RPMI7951 (cell line): ENCODE results near the gene NACA2. TPM values are rescaled to one million over a fixed set of nuclear protein-coding genes. Genes with fewer than 3 reads are reported as not detected.
"Not testable (repeated sequence)": the region's sequence is repeated elsewhere in the genome, so short reads cannot be mapped to it uniquely, and the experiment has no call there.

ENCODE experiments used
- DNase-seq: peaks from one replicate; pipeline ENCODE4 v3.0.0-alpha.2; 2012; ENCODE audit warnings: low read depth
- total RNA-seq: library from RNA; depleted of rRNA; stranded (reverse); fragments of >200 nt; shearing (Covaris generic); gene quantifications from 2 replicates; pipeline ENCODE4 v1.2.3, GENCODE V29; 2014; rRNA removed

NACA2 gene
- not detected in 2 replicates for total RNA-seq

DNA sequence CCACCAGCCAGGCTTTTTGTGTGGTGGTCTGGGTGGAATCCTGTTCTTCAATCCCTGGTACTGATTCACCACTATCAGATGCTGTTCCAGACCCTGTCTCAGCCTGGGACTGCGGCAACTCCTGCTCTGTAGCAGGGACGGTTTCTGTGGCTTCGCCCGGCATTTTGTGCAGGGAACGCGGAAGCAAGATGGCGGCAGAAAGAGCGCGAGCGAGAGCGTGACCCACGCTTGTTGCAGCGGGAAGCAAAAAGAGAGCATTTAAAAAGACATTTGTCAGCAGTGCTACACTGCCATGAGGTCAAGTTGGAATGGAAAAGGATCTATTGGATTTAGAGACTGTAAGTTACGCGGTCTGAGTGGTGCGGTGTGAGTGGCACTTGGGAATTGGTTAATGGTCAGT, at the start of gene NACA2:
NACA2 (minus strand) TSS at position 202 of the 400 bp plus-strand sequence; CDS start at position 163, 39 bp downstream.
- no peak for DNase-seq

DNA sequence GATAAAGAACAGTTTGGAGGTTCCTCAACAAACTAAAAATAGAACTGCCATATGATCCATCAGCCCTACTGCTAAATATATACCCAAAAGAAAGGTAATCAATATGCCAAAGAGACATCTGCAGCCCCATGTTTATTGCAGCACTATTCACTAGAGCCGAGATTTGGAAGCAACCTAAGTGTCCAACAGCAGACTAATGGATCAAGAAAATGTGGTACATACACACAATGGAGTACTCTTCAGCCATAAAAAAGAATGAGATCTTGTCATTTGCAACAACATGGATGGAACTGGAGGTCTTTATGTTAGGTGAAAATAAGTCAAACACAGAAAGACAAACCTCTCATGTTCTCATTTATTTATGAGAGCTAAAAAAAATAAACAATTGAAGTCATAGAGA, 48.8 kb upstream of the NACA2 start:
- no peak for DNase-seq

DNA sequence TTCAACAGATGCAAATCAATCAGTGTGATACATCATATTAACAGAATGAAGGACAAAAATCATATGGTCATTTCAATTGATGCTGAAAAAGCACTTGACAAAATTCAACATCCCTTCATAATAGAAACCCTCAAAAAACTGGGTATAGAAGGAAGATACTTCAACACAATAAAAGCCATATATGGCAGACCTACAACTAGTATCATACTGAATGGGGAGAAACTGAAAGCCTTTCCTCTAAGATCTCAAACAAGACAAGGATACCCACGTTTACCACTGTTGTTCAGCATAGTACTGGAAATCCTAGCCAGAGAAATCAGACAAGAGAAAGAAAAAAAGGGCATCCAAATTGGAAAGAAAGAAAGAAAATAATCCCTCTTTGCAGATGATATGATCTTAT, 47.1 kb upstream of the NACA2 start:
- no peak for DNase-seq

DNA sequence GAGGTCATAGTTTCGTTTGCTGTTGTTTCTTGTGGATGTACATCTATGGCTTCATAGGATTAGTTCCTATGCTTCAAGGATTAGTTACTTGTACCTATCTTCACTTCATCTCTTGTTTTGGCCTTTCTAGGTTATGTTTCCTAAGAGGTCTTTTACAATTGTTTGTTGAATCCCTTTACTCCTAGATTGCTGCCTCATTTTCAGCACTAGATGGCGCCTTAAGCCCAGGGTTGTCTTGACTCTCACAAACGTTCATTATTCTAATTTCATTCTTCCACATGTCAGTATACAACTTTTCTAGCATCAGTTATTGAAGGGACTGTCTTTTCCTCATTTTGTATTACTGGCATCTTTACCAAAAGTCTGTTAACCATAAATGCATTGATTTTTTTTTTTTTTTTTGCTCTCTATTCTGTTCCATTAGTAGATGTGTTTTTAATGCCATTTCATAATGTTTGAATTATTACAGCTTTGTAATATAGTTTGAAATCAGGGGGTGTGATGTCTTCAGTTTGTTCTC, 45.0 kb upstream of the NACA2 start:
- peak; percentile 52 for DNase-seq

DNA sequence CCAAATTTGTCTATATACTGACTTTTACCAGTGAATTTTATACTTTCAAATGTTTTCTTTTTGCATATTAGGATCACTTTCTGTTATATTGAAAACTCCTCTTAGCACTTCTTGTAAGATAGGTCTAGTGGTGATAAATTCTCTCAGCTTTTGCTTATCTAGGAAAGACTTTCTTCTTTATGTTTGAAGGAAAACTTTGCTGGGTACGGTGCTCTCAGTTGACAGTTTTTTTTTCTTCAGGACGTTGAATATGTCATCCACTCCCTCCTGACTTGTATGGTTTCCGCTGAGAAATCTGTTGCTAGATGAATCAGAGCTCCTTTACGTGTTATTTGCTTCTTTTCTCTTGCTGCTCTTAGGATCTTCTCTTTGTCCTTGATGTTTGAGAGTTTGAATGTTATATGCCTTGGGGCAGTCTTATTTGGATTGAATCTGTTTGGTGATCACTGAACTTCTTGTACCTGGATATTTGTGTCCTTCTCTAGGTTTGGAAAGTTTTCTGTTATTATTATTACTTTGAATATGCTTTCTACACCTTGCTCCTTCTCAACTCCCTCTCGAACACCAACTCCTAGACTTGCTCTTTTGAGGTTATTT, 44.0 kb upstream of the NACA2 start:
- DNase-seq, result peak; percentile 5

DNA sequence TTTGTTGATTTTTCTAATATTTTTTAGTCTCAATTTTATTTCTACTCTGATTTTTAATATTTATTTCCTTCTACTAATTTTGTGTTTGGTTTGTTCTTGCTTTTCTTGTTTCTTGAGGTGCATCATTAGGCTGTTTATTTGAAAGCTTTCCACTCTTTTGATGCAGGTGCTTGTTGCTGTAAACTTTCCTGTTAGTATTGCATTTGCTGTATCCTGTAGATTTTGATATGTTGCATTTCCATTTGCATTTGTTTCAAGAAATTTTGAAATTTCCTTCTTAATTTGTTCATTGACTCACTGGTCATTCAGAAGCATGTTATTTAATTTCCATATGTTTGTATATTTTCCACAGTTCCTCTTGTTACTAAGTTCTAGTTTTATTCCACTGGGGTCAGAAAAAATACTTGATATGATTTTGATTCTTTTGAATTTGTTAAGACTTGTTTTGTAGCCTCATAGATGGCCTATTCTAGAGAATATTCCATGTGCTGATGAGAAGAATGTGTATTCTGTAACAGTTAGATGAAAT, 43.1 kb upstream of the NACA2 start:
- no peak for DNase-seq

DNA sequence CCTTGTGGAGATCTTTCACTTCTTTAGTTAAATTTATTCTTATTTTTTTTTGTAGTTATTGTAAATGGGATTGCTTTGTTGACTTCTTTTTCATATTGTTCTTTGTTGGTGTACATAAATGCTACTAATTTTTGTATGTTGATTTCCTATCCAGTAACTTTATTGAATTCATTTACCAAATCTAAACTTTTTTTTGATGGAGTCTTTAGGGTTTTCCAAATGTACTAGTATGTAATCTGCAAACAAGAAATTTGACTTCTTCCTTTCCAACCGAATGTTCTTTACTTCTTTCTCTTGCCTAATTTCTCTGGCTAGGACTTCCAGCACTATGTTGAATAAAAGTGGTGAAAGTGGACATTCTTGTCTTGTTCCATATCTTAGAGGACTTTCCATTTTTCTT, 41.8 kb upstream of the NACA2 start:
- DNase-seq, result no peak

DNA sequence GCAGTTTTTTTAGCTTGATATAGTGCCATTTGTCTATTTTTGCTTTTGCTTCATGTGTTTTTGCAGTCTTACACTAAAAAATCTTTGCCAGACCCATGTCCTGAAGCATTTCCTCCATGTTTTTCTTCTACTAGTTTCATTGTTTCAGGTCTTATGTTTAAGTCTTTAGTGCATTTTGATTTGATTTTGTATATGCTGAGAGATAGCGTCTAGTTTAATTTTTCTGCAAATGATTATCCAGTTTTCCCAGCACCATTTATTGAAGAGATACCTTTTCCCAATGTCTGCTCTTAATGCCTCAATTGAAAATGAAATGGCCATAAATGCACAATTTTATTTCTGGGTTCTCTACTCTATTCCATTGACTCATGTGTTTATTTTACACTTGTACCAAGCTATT, 40.8 kb upstream of the NACA2 start:
- DNase-seq, result no peak

DNA sequence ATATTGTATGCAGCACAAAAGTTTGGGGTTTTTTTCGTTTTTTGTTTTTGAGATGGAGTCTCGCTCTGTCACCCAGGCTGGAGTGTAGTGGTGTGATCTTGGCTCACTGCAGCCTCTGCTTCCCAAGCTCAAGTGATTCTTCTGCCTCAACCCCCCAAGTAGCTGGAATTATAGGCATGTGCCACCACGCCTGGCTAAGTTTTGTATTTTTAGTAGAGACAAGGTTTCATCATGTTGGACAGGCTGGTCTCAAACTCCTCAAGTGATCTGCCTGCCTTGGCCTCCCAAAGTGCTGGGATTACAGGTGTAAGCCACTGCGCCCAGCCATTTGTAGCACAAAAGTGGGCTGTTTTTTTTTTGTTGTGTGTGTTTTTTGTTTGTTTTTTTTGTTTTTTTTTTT, 37.1 kb upstream of the NACA2 start:
- DNase-seq, result not testable (repeated sequence)

DNA sequence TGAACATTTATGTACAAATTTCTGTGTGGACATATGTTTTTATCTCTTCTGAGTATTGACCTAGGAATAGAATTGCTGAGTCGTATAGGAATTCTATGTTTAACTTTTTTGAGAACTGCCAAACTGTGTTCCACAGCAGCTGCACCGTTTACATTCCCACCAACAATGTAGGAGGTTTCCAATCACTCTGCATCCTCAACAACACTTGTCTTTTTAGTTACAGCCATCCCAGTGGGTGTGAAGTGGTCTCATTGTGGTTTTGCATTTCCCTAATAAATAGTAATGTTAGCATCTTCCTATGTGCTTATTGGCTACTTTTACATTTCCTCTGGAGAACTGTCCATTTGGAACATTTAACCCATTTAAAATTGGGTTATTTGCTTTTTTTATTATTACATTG, 36.6 kb upstream of the NACA2 start:
- DNase-seq, result no peak

DNA sequence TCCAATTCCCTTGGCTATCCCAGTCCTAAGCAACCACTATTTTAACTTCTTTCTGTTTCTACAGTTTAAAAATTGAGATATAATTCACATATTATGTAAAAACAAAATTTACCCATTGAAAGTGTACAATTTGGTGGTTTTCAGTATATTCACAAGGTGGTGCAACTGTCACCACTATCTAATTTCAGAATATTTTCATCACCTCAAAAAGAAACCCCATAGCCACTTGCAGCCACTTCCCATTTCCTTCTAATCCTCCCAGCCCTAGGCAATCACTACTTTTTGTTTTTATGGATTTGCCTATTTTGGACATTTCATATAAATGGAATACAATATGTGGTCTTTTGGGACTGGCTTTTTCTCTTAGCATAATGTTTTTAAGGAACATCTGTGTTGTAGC, 36.1 kb upstream of the NACA2 start:
- no peak for DNase-seq

DNA sequence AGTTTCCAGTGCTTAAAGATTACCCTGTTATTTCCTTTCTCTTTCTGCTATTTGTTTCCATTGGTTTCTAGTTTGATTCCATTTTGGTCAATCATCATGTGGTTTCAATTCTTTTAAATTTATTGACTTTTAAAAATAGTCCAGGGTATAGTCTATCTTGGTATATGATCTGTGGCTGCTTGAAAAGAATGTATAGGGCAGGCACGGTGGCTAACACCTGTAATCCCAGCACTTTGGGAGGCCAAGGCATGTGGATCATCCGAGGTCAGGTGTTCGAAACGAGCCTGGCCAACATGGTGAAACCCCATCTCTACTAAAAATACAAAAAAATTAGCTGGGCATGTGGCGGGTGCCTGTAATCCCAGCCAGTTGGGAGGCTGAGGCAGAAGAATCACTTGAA, 34.5 kb upstream of the NACA2 start:
- no peak for DNase-seq

DNA sequence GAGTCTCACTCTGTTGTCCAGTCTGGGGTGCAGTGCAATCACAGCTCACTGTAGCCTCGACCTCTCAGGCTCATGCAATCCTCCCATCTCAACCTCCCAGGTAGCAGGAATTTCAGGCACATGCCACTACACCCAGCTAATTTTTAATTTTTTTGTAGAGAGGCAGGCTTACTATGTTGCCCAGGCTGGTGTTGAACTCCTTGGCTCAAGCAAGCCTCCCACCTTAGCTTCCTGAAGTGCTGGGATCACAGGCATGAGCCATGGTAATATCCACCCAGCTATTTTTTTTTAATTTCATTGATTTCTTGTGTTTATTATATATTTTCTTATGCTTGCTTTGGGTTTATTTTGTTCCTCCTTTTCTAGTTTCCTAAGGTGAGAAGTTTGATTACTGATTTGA, 33.9 kb upstream of the NACA2 start:
- no peak for DNase-seq

DNA sequence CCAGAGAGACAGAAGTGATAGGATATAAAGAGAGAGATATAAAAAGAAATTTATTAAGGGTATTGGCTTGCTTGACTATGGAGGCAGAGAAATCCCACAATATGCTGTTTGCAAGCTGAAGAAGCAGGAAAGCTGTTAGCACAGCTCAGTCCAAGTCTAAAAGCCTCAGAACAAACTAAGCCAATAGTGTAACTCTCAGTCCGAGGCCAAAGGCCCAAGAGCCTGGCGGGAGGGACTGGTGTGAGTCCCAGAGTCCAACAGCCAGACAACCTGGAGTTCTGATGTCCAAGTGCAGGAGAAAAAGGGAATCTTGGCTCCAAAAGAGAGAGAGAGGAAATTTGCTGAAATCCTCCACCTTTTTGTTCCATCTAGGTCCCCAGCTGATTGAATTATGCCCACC, 30.3 kb upstream of the NACA2 start:
- no peak for DNase-seq

DNA sequence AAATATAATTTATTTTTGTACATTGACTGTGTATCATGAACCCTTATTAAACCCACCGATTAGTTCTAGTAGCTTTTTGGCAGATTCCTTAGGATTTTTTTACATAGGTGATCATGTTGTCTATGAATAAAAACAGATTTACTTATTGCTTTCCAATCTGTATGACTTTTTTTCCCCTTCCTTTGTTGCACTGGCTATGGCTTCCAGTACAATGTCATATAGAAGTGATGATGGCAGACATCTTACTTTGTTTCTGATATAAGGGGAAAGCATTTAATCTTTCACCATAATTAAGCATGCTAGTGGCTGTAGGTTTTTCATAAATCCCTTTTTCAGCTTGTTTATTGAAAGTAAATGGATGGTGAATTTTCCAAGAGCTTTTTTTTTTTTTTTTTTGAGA, 28.9 kb upstream of the NACA2 start:
- DNase-seq, result no peak

DNA sequence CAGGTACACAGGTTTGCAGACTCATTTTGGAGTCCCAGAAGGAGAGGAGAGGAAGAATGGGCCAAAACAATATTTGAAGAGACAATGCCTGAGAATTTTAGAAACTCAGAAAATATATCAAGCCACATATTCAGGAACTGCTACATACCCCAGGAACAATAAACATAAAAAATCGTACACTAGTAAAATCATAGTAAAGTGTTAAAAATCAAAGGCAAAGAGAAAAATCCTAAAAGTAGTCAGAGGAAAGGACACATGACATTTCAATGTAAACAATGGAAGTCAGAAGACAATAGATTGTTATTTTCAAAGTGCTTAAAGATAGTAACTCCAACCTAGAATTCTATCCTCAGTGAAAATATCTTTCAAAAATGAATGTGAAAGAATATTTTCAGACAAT, 28.5 kb upstream of the NACA2 start:
- DNase-seq, result no peak

DNA sequence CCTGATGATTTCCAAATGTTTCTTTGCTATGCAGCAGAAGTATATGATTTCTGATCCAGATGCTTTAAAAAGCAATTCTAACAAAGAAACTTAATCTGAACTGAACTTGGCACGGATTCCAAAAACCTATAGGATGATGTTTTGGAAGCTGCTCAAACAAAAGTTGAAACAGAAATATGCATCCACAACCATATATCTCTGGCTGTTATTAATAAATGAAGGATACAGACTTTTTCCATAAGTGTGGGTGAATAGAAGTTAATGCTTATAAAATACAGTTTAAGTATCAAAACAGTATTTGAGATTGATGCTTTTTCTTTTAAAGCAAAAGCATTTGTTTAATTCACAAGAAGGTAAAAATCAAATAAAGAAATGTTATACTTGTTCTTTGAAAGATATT, 27.9 kb upstream of the NACA2 start:
- no peak for DNase-seq

DNA sequence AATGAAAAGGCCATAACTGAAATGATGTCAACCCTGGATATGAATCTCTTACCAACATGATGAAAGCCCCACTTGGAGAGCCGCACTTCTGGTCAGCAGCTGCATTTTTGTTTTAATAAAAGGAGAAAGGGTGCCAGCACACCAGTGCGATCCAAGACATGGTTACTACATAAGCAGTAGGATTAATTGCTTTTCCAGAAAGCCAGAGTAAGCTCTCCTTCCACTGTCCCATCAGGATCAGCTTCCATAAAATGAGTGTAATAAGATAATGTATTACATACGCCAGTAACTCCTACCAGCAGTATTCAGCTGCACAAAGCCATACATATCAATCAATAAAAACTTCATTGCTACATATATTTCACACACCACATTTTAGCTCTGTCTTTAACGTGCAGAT, 26.3 kb upstream of the NACA2 start:
- no peak for DNase-seq

DNA sequence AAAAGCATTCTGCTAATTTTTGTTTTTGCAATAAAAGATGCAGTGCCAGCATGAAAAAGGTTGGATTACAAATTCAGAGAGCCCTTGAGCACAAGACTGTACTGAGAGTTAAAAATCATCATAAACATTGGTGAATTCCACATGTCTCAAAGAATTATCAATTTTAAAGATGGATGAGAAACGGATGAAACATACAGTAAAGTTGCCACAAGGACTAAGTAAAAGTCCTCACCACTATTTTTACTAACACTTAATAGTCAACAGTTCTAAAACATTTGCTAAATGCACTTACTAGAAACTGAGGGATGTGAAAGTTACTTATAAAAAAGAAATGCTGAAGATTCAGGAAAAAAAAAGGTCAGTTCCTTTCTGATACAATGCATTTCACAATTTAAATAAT, 25.8 kb upstream of the NACA2 start:
- DNase-seq, result no peak

DNA sequence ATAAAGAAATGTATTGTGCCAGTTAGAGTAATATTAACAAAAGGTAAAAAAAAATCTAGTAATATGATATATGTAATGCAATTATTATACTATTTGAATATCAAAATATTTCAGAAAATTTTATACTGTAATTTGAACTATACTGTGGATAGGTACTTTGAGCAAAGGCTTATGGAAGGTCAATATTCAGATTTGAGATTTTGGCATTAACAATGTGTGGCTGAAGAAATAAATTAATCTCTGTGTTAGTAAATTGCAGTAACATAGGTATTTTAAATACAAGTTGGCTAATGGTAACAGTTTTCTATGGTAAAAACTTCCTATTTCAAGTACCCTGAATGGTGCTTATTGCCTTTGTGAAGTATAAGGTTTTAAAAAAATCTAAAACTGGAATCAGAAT, 23.2 kb upstream of the NACA2 start:
- no peak for DNase-seq

DNA sequence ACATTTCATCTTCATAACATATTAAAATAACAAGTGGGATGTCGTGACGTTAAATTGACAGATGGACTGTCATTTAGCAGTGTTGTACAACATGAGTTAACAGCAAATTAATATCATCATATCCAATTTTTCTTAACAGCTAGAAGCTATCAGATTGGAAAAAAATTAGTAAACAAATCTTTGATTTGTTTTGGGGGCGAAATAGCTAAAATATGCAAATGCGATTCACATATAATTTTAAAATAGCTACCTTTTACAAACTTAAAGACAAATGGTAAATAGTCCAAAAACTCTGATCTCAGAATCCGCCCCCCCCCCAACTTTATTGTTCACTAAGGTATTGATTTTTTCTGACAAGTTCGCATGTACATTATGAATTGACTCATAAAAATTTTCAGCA, 20.3 kb upstream of the NACA2 start:
- no peak for DNase-seq

DNA sequence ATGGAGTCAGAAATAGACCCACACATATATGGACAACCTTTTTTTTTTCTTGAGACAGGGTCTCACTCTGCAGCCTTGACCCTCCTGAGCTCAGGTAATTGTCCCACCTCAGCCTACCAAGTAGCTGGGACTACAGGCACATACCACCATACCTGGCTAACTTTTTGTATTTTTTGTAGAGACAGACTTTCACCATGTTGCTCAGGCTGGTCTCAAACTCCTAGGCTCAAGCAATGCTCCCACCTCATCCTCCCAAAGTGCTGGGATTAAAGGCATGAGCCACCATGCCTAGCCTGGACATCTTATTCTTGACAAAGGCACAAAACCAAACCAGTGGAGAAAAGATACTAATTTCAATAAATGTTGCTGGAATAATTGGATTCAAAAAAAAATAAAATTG, 14.7 kb upstream of the NACA2 start:
- no peak for DNase-seq

DNA sequence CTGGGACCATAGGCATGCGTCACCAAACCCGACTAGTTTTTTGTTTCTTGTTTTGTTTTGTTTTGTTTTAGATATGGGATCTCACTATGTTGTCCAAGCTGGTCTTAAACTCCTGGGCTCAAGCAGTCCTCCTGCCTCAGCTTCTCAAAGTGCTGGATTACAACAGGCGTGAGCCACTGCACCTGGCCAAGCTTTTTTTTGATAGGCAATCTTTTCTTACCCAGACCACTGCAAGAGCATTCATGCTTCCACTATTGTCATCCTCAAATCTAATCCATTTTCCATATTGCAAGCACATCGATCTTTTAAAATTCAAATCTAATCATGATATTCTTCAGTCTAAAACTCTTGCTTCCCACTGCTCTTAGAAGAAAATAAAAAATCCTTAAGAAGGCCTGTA, 10.3 kb upstream of the NACA2 start:
- DNase-seq, result no peak

DNA sequence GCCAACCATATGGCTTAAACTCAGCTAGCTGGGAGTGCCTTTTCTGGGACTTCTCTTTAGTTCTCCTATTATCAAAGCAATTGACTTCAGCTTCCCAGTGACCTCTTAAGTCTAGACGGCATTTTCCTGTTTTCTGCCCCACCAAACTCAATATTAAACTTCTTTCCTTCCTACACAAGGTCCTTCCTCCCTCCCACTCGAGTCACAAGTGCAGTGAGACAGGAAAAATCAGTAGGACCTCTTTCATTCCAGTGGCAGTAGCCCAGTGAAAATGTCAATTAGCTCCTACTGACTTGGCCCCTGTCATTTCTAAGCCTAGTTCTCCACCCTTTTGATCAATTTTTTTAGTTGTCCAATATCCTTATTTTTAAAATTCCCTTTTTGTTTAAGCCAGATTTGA, 9.6 kb upstream of the NACA2 start:
- no peak for DNase-seq
